ENCODE data around the gene SLC38A11.

Gene SLC38A11

GRCh38 chr2:164953279-164953678 is 2.0 kb downstream of the SLC38A11 start:
- FAIRE-seq (peak; percentile 44), DNase-seq (ENCODE audit: insufficient read length, low spot score) (no peak)
- TF ChIP-seq, protein P1, sequence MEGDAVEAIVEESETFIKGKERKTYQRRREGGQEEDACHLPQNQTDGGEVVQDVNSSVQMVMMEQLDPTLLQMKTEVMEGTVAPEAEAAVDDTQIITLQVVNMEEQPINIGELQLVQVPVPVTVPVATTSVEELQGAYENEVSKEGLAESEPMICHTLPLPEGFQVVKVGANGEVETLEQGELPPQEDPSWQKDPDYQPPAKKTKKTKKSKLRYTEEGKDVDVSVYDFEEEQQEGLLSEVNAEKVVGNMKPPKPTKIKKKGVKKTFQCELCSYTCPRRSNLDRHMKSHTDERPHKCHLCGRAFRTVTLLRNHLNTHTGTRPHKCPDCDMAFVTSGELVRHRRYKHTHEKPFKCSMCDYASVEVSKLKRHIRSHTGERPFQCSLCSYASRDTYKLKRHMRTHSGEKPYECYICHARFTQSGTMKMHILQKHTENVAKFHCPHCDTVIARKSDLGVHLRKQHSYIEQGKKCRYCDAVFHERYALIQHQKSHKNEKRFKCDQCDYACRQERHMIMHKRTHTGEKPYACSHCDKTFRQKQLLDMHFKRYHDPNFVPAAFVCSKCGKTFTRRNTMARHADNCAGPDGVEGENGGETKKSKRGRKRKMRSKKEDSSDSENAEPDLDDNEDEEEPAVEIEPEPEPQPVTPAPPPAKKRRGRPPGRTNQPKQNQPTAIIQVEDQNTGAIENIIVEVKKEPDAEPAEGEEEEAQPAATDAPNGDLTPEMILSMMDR (IDR thresholded peaks at IDR 0.05; ENCODE audit: insufficient read depth, missing control alignments) = no peak

DNA sequence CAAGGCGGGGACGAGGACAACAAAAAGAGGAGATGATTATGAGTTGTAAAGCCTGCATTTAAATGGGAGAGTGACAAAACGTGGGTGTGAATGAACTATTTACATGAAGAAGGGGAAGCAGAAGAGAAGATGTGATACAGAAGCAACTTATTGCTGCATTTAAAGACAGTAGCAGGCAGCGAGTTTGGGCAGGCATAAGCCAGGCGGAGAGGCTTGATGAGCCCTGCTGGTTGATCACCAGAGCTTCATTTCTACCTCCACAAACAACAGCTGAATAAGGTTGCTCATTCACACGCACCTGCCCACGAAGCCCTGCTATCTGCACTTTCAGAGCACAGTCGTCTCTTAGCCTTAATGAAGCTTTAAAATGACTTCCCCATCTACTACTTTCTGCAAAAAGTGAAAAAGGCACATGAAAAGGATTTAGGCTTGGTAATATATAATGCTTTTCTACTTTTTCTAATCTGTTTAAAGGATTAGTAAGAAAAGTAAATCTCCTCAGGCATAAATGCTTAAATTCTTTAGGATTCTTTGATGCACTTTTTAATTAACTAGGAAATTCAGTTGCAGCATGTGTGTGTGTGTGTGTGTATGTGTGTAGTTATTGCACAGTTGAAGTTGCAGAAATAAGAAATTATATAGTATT is 3.1 kb downstream of the SLC38A11 start:
- DNase-seq (ENCODE audit: insufficient read length, low spot score) = no peak
- peak; percentile 85 for FAIRE-seq
- TF ChIP-seq, protein P1 (IDR thresholded peaks at IDR 0.05; ENCODE audit: insufficient read depth, missing control alignments) = no peak

- no peak for DNase-seq (ENCODE audit: insufficient read length, low spot score)
- TF ChIP-seq, protein P1 (IDR thresholded peaks at IDR 0.05; ENCODE audit: insufficient read depth, missing control alignments) = no peak
- FAIRE-seq = no peak
These were observed 6.8 kb downstream of the SLC38A11 start for GRCh38 chr2:164948540-164948939.

- TF ChIP-seq, protein P1 (IDR thresholded peaks at IDR 0.05; ENCODE audit: insufficient read depth, missing control alignments) = no peak
- FAIRE-seq (no peak), DNase-seq (ENCODE audit: insufficient read length, low spot score) (no peak)
These were observed 8.0 kb downstream of the SLC38A11 start for GRCh38 chr2:164947281-164947680.

DNA sequence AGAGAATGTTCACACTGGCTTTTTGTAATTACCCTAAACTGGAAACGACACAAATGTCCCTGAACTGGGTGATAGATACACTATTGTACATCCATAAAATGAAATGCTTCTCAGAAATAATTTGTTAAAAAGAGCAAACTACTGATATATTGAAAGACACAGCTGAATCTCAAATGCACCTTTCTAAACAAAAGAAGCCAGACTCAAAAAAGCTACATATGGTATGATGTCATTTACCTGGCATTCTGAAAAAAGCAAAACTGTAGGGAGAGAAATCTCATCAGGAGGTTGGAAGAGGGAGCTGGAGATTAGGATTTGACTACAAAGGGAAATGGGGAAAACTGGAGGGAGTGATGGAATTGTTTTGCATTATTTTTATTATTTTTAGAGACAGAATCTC is 12.0 kb downstream of the SLC38A11 start:
- TF ChIP-seq, protein P1 (IDR thresholded peaks at IDR 0.05; ENCODE audit: insufficient read depth, missing control alignments) = no peak
- DNase-seq (ENCODE audit: insufficient read length, low spot score) (no peak), FAIRE-seq (no peak)

DNA sequence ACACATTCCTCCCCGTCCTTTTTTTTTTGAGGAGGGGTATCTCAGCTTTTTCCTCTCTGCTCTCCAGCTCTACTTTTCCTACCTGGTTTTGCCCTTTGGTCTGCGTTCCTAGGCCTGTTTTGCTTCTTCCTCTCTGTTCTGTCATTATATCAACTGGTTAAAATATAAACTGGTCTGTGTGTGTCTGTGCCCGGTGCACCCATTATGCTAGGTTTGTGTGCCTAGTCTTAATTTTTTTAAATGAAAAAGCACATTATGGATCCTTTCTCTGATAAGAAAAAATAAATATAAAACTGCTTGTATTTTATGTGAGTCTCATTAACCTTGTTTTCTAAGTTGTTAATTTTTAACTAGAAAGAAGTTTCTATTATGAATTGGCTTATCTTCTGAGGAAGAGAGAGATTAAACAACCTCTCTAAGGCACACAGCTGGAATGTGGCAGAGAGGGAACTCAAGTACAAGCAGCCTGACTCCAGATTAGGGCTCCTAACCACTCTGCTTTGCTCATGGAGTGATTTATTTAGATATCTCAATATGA is 17.4 kb downstream of the SLC38A11 start:
- DNase-seq (ENCODE audit: insufficient read length, low spot score) (no peak), FAIRE-seq (no peak)
- TF ChIP-seq, protein P1 (IDR thresholded peaks at IDR 0.05; ENCODE audit: insufficient read depth, missing control alignments) = no peak

All from D721Med (cell line).